D721Med (cell line): ENCODE measurements around the gene PHACTR1.
A peak's percentile ranks its signal among the peaks of the same experiment; 100 is the strongest.

Experiments
- DNase-seq: peaks from one replicate; pipeline ENCODE4 v3.0.0; 2011; ENCODE audit warnings: low spot score; ENCODE audit not compliant: insufficient read length
- FAIRE-seq: peaks from 2 replicates; lab custom pipeline; 2011; peaks lifted over from hg19 to GRCh38; lab: Jason Lieb, UNC
- TF ChIP-seq, protein P1 (sequence below): IDR thresholded peaks from 2 replicates; pipeline ENCODE4 v1.5.1; 2012; ENCODE audit warnings: mild to moderate bottlenecking, control low read depth; ENCODE audit not compliant: insufficient read depth; ENCODE audit errors: missing control alignments

Gene PHACTR1

GRCh38 chr6:13011612-13012146 lies 295.1 kb downstream of the PHACTR1 start:
- TF ChIP-seq, protein P1, sequence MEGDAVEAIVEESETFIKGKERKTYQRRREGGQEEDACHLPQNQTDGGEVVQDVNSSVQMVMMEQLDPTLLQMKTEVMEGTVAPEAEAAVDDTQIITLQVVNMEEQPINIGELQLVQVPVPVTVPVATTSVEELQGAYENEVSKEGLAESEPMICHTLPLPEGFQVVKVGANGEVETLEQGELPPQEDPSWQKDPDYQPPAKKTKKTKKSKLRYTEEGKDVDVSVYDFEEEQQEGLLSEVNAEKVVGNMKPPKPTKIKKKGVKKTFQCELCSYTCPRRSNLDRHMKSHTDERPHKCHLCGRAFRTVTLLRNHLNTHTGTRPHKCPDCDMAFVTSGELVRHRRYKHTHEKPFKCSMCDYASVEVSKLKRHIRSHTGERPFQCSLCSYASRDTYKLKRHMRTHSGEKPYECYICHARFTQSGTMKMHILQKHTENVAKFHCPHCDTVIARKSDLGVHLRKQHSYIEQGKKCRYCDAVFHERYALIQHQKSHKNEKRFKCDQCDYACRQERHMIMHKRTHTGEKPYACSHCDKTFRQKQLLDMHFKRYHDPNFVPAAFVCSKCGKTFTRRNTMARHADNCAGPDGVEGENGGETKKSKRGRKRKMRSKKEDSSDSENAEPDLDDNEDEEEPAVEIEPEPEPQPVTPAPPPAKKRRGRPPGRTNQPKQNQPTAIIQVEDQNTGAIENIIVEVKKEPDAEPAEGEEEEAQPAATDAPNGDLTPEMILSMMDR, result no peak
- peak; percentile 64 for FAIRE-seq

GRCh38 chr6:13012296-13012695 lies 295.7 kb downstream of the PHACTR1 start:
- TF ChIP-seq, protein P1, result no peak
- FAIRE-seq (no peak), DNase-seq (no peak)

More at GRCh38 chr6:13011612-13012146, 295.1 kb downstream of the PHACTR1 start:
- DNase-seq, result no peak

- DNase-seq, result no peak
- FAIRE-seq, result no peak
- TF ChIP-seq, protein P1, result no peak
These were observed 296.6 kb downstream of the PHACTR1 start for GRCh38 chr6:13012977-13013680.

DNA sequence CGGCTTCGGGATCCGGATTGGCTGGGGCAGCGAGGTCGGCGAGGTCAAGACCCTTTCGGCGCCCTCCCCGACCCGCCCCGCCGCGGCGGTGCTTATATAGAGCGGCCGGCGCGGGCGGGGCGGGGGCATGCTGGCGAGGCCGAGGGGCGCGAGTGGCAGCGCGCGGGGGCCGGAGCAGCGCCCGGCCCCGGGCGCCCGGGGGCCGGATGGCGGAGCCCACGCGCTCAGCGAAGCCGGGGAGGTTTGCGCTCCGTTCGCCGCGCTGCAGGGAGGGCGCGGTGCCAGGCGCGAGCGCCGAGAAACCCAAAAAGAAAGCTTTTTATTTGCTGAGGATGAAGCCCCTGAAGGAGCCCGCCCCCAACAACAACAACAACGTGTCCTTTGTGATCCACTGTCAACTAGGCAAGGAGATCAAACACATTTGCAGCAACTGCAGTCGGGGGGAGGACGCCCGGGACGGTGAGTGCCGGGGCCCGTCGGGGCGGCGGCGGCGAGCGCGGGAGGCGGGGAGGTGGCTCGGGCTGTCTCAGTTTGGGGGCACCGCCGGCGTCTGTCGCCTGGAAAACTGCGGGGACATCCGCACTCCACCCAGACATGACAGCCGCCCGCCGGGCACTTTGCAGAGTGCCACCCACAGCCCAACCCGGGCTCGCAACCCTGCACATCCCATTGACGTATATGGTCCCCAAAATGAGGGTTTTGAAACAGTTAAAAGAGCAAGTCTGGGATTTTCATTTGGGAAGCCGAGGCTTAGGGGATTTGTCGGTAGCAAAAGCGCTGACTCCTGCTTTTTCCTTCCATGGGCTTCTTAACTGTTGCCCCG lies 297.3 kb downstream of the PHACTR1 start:
- TF ChIP-seq, protein P1, result no peak
- FAIRE-seq, result no peak

GRCh38 chr6:13014504-13015378 lies 298.2 kb downstream of the PHACTR1 start:
- DNase-seq, result no peak
- TF ChIP-seq, protein P1, result no peak
- FAIRE-seq, result no peak

More for the DNA sequence above, 297.3 kb downstream of the PHACTR1 start:
- DNase-seq, result no peak

DNA sequence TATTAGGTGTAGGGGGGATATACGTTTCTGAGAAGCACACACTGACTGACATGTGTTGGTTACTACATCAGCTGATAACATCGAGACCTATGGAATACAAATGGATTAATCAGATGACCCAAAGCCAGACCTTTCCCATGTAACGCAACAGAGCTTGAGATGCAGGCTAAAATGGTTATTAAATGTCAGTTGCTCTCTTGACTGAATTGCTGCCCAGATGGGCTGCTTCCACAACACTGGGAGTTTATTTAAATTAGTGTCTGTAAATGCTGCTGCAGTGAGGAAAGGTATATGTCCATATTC lies 298.8 kb downstream of the PHACTR1 start:
- FAIRE-seq, result no peak

More for the DNA sequence above, 298.8 kb downstream of the PHACTR1 start:
- DNase-seq, result no peak
- TF ChIP-seq, protein P1, result no peak
